Activated CD4-positive, alpha-beta T cell treated with anti-CD3 and anti-CD28 coated beads for 48 hours (primary cell): Measurements from ENCODE around the gene LCN15.
A peak's percentile ranks its signal among the peaks of the same experiment; 100 is the strongest.
"Not testable (repeated sequence)": the region's sequence is repeated elsewhere in the genome, so short reads cannot be mapped to it uniquely, and the experiment has no call there.

ENCODE experiments used
- DNase-seq: peaks from one replicate; pipeline ENCODE4 v3.0.0-alpha.2; 2020

LCN15 gene, protein sequence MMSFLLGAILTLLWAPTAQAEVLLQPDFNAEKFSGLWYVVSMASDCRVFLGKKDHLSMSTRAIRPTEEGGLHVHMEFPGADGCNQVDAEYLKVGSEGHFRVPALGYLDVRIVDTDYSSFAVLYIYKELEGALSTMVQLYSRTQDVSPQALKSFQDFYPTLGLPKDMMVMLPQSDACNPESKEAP

DNA sequence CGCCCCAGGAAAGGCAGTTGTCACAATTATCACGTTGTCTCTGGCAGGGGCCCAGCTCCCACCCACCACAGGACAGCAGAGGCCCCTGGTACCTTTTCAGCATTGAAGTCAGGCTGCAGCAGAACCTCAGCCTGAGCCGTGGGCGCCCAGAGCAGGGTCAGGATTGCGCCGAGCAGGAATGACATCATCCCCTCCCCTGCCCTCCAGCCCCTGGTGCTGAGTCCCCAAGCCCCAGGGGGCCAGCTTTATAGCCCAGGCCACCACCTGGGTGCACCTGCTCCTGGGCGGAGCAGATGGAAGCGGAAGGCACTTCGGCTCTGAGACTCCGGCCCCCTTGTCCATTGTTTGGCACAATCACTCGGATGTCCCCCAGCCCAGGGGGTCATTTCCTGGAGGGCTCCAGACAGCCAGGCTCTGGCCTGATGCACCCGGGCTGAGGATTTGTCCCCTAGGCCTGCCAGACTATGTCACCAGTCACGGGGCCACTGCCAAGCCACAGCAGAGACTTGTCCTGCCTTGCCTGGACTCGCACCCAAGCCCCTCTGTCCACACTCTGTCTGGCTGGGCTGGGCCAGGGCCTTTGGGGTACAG, at the start of gene LCN15:
Gene LCN15, minus strand, starts transcription at position 218 of the 591 bp plus-strand sequence. Its CDS starts 30 bp downstream, at position 188.
- DNase-seq = no peak

- DNase-seq = no peak
These were observed 44.5 kb upstream of the LCN15 start for GRCh38 chr9:136808806-136809158.

GRCh38 chr9:136808075-136808805, 43.9 kb upstream of the LCN15 start:
- peak; percentile 47 for DNase-seq

DNA sequence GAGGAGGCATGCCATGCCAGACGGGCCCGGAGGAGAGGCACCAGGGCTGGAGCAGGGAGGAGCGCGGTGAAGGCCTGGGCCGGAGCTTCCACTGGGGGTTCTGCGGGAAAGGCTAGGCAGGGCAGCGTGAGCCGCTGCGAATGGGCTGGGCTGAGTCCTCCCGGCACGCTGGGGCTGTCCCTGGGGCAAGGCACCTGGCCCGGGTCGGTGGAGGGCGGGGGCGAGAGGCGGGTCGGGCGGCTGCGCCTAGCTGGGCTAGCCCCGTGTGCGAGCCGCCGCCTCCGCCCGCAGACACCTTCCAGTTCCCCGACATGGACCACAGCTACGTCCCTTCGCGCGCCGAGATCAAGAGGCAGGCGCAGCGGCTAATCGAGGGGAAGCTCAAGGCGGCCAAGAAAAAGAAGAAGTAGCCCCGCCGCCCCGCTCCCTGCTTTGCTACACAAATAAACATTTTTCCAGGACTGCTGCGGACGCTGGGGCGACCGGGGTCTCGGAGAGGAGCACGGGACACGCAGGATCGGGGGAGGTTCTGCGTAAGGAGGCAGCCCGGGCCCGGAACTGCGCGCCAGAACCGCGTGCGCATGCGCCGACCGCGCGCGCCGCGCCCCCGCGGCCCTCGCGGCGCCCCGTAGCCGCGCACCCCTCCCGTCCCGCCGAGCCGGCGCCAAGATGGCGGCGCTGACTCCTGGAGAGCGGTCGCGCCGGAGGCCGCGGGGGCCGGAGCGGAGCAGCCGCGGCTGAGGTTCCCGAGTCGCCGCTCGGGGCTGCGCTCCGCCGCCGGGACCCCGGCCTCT, 43.2 kb upstream of the LCN15 start, which contains the start of gene RABL6:
Gene RABL6, plus strand, starts transcription at position 668 of the 794 bp plus-strand sequence. CDS start 249 bp downstream, outside the sequence.
- DNase-seq = peak; percentile 83

- no peak for DNase-seq
These were observed 42.4 kb upstream of the LCN15 start for GRCh38 chr9:136806631-136807201.

GRCh38 chr9:136806067-136806466, 41.7 kb upstream of the LCN15 start:
- DNase-seq = no peak

DNA sequence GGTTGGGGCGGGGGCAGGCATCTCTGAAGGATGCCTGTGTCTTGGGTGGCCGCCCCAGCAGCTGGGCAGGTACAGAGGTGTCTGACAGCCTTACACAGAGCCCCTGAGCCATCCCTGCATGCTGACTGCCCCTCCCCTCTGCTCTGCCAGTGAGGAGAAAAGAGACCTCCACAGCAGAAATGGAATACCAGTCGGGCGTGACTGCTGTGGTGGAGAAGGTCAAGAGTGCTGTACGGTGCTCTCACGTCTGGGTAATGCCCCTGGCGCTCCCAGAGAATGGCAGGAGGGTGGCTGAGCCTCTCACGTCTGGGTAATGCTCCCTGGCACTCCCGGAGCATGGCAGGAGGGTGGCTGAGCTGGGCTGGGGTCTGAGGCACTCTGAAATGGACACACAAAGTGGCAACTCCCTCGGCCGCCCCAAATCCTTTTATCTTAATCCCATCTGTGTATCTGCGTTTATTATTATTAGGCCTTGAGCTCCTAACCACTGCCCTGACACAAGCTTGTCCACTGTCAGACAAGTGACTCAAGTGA, 41.0 kb upstream of the LCN15 start:
- no peak for DNase-seq

GRCh38 chr9:136804509-136805206, 40.3 kb upstream of the LCN15 start:
- DNase-seq = no peak

- no peak for DNase-seq
These were observed 39.5 kb upstream of the LCN15 start for GRCh38 chr9:136803551-136804508.

DNA sequence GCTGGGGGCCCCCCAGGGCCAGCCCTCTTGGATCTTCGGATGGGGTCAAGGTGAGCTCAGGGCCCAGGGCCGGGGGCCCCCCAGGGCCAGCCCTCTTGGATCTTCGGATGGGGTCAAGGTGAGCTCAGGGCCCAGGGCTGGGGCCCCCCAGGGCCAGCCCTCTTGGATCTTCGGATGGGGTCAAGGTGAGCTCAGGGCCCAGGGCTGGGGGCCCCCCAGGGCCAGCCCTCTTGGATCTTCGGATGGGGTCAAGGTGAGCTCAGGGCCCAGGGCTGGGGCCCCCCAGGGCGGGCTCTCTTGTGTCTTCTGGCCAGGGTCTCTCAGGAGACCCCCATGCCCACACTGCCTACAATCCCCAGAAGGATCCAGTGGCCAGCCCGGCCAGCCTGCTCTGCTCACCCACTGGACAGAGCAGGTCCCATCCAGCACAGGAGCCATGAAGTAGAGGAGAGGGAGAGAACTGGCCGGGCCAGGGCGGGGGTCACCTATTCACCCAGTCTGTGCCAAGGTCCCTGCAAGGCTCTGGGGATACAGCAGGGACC, 38.8 kb upstream of the LCN15 start:
- not testable (repeated sequence) for DNase-seq

DNA sequence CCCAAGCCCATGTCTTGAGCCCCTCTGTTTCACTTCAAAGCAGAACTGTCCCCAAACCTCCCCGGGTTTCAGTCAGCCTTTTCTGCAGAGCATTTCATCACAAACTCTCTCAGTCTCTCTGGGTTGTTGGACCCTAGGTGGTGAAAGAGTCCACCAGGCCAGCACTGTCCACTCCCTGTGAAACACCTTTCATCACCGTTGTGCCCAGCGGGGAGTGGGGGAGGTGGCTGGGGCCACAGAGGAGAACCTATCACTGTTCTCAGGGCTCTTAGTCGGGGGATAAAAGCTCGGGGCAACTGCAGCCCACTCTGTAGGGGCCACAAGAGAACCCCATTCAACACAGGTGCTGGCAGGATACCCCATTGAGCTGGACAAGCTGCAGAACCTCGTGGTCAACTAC, 38.0 kb upstream of the LCN15 start:
- DNase-seq = no peak

GRCh38 chr9:136799854-136800657, 35.7 kb upstream of the LCN15 start:
- peak; percentile 90 for DNase-seq

GRCh38 chr9:136799079-136799853, 34.9 kb upstream of the LCN15 start:
- DNase-seq = no peak

GRCh38 chr9:136798708-136799078, 34.4 kb upstream of the LCN15 start:
- no peak for DNase-seq

GRCh38 chr9:136796775-136797347, 32.5 kb upstream of the LCN15 start:
- not testable (repeated sequence) for DNase-seq

- DNase-seq = no peak
These were observed 32.0 kb upstream of the LCN15 start, which contains the start of gene CCDC183 for GRCh38 chr9:136796238-136796774. Gene CCDC183, plus strand, starts transcription at chr9:136796338. Its CDS starts 60 bp downstream, at chr9:136796398.

GRCh38 chr9:136795000-136795348, 30.7 kb upstream of the LCN15 start:
- no peak for DNase-seq
